GM21515 (cell line): Measurements from ENCODE around the gene DAPK1.

Experiments
- ATAC-seq: cut with Tn5 transposase; IDR thresholded peaks from one replicate; pipeline ENCODE4 v1.9.1; 2021; ENCODE audit not compliant: unreplicated experiment

The DAPK1 gene

DNA sequence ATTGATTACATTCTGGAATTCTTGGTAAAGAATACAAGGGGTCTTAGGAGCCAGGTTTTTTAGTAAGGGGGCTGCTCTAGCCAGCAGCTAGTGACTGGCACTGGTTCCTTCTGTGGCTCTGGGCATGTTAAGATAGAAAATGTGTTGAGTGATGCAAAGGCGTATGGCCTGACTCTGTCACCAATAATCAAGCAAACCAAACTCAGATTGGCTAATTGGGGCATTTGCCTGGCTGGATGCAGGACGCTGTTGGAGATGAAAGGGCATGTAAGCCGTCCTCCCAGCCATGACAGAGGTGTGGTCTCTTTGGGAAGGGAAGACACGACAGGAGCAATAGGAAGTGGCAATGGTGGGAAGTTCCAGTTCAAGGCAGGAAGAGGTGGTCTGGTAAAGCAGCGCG is 140.6 kb downstream of the DAPK1 start:
- no peak for ATAC-seq

DNA sequence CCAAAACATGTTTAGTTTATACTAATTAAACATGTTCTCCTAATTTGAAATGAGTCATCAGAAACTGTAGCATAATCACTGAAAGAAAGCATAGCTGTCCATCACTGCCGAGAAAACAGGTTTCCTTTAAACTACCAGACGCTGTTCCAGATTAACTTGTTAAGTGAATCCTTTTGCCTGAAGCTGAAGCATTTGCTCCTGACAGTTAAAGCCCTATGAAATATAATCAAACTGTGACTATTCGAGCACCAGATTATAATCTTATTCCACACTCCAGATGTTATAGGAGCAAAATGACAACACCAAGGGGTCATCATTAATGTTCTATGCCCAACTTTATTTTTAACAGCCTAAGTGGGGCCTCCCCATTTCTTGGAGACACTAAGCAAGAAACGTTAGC is 142.3 kb downstream of the DAPK1 start:
- ATAC-seq: no peak

DNA sequence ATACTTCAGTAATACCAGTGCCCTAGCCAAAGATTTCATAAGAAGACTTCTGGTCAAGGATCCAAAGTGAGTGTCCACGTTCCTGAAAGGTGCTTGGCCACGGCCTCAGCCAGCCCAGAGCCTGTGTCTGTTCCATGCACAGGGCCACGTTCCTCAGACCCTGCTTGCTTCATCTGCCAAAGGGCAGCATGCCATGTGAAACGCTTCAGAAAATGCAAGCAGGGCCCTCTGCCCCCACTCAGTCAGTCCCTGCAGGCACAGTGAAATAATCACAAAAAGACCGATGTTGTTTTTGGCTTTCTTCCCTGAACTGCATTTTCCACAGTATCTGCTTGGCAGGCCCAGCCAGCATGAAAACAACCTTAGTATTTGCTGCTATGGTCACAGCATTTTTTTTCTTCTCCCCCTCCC is 142.7 kb downstream of the DAPK1 start:
- no peak for ATAC-seq

DNA sequence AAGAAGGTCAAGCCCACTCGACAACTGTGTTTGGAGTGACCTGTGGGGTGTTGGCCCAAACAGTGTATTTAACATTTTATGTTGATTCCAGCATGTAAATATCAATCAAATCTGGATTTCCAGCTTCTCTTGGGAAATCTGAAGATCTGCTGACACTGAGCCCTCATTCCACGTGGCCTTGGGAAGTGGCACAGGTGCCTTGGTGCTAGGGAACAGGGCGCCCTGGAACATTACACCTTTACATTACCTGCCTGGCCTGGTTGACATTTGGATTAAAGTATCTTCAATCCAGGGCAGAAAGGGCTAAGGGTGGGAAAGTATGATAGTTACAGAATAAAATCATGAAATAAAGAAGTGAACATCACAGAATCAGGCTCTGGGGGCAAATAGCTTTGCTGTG is 143.4 kb downstream of the DAPK1 start:
- ATAC-seq: no peak

DNA sequence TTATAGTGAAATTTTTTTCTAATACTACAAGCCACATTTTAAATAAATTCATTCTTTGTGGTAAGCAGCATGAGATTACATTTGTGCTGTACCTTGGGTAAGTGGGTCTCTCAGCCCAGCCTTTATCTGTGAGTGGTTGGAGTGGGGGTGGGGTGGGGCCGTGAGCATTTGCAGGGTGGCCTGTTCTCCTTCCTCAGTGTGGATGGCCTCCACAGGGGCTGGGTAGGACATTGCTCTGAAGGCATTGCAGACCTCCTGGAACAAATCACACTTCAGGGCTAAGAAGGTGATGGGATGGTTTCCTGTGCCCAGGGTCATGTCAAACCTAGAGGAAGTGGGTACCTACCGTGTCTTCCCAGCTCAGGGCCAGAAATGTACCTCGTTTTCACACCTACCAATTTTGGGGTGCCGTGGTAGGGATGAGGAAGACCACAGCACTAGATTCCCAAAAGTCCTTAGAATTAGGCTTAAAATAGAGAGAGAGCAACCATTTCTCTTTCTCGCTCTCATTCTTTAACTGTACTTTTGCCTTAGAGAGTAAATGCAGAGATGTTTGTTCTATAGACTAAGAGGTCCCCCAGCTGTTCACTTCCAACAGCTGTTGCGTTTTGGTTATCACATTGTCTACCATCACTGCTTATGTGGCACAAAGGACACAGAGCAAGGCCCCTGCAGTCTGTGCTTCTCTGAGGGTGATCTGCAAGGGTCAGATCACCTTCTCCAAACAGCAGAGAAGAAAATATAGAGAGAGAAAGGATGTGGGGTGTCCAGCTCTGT is 144.9 kb downstream of the DAPK1 start:
- no peak for ATAC-seq

DNA sequence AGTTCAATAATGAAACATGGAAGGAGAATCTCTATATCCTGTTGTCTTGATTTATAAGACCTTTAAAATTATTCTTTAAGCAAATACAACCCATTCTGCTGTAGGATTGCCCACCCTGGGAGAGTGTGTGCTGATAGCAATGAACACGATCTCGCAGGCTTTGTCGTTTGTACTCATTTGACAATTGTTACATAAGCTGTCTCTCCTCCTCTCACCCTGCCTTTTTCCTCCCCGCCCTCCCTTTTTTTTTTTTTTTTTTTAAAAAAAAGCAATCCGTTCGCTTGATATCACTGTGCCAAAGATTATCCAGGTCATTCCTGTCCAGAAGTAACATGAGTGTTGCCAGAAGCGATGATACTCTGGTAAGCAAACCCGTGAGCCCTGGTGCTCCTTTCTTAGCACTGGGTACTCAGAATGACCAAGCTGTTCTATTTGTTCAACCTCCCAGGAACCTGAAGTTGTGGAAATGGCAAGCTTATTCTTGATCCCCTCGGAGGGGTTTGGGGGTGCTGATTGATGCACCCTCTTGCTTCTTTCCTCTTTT is 145.5 kb downstream of the DAPK1 start:
- ATAC-seq: no peak

DNA sequence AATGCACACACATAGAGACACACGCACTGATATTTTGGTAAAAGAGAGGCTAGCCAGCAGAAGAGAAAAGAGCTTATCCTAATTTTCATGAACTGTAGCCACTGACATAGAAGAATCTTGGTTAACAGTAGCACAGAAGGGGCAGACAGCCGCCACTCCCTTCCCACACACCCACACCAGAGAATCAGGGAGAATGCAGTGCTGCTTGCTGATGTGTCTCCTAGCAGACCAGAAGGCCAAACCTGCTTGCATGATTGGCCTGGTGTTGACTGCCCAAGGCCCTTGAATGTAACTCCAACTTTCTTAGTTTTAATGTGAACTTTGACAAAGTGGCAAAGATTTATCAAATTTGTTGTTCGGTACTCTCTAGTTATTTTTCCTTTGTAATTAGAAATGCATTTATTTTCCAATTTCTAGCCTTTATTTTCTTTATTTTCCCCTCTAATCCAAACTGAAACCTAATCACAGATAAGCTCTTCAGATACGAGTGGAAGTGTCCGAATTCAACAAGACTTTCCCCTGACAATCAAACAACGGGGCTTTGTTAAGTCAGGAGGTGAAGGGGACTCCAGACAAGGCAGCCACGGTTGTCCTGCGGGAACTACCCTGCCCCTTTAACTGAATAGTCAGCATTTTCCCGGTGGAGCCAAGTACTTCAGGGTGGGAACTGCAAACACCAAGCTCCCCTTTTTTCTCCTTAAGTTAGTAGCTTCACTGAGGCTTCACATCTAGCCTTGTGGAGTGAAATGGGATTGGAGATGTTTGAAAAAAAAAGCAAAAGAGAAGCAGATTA is 146.3 kb downstream of the DAPK1 start:
- no peak for ATAC-seq

DNA sequence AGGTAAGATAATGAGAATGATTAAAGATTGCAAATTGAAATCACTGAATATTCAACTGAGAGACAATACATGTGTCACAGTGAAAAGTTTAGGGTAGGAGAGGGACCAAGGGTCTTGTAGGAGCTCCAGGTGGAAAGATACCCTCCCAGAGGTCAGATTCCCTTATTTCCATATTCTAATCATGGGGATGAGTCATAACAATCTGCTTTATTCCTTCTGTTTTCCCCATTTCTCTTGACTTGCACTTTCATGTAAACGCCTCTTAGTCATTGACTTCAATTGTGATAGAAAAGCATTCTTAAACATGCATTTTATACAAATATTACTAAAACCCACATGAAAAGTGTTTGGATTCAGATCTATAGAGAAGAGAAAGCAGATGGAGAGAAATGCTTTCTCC is 147.0 kb downstream of the DAPK1 start:
- ATAC-seq: no peak

DNA sequence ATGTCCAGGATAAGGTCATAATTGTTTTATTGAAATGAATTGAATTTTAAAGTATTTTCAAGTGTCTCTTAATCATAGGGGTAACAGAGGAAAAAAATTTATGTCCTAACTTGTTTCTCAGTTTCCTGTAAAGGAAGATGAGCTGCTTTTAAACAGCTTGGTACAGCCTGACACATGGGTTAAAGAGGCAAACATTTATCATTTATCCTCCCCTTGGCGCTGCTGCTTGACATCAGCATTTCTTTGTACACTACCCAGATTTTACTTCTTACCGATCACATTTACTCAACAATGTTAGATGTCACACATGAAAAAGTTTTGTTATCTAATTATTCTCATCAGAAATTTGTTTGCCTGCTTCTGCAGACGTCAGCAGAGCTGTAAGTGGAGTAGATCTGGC is 148.9 kb downstream of the DAPK1 start:
- no peak for ATAC-seq

DNA sequence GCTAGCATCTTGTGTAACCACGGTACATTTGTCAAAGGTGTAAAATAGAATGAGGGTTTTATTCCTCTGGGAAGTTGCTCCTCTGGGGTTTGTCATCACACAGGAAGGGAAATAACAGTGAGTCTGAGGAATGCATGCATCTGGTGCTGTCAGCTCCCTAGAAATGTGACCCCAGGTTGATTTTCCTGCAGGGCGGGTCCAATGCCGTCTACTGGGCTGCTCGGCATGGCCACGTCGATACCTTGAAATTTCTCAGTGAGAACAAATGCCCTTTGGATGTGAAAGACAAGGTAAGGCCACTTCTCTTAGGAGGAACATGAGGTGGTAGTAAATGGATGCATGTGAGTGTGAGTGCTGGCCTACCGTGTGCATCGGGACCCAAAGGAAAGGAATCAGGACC is 149.4 kb downstream of the DAPK1 start:
- no peak for ATAC-seq

DNA sequence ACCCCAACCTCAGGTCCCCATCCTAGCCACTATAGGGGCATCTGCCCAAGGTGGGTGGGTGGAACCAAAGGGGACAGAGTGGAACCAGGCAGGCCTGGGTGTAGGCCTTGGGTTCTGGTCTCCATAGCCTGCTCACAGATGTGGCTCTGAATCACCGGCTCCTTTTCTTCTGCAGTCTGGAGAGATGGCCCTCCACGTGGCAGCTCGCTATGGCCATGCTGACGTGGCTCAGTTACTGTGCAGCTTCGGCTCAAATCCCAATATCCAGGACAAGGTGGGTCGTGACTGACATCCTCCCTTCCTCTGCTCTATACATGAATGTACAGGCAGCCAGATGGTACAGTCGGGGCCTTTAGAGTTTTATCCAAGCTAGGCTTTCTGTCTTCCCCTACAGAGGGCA is 150.9 kb downstream of the DAPK1 start:
- no peak for ATAC-seq

DNA sequence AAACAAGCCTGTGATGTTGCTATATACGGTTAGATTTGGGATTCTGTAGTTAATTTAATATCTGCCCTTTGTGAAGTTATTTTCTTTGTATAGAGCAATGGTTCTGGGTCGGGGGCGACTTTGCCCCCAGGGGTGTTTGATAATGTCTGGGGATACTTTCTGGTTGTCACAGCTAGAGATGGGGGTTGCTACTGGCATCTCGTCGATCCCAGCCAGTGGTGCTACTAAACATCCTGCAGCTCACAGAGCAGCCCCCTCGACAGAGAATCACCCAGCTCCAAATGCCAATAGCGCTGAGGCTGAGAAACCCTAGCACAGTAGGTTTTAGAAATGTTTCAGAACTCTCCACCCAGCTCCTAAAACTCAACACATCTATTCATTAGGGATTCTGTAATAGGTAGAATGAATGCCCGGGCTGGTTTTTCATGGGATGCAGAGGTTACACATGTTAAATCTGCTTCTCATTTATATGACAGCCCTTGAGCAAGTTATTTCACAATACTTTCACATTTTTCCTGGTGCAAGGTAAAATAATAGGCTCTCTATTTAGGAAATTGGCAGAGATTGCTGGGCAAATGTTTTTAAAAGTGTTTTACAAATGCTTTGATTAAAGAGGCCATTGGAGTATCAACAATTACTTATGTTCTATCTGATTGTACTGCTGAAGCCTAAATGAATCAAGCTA is 153.1 kb downstream of the DAPK1 start:
- no peak for ATAC-seq

DNA sequence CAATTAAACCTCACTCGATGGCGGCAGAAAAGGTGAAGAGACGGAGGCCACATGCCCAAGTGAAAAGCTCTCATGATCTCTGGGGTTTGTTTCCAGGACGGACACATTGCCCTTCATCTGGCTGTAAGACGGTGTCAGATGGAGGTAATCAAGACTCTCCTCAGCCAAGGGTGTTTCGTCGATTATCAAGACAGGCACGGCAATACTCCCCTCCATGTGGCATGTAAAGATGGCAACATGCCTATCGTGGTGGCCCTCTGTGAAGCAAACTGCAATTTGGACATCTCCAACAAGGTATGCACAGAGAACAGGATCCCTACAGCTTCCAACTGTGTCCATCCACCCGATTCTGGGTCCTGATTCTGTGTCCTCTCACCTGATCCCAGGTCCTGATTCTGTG is 153.8 kb downstream of the DAPK1 start:
- ATAC-seq: no peak

DNA sequence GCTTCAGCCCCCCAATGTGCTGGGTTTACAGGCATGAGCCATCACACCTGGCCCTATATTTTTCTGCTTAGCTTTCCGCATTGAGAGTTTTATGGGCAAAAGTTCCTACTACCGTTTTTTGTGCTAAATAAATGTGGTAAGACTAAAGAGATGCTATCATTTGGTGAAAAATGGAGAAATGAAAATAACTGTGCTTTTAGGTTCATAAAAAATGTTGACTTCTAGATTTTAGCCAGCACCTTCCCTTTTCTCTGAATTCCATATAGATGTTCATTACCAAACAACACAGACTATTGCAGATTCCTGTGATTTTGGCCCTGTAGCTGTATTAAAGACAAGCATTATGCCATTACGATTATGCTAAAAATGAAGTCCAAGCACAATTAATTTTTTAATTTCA is 156.3 kb downstream of the DAPK1 start:
- ATAC-seq: no peak

DNA sequence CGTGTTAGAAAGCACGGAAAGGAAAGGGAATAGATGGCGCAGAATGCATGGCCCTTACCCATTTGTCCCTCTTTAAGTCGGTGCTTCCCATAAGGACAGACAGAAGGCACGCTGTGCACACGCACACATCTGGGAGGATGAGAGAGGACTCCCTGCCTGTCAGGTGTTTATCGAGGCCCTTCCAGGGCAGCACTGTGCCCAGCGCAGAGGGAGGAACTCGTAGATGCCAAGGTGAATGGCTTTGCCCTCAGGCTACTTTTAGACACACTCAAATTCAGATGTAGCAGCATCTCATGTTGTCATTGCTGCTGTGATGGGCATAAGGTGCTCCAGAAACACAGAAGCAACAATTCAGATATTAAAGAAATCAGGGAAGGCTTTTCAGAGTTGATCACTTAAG is 158.1 kb downstream of the DAPK1 start:
- no peak for ATAC-seq

DNA sequence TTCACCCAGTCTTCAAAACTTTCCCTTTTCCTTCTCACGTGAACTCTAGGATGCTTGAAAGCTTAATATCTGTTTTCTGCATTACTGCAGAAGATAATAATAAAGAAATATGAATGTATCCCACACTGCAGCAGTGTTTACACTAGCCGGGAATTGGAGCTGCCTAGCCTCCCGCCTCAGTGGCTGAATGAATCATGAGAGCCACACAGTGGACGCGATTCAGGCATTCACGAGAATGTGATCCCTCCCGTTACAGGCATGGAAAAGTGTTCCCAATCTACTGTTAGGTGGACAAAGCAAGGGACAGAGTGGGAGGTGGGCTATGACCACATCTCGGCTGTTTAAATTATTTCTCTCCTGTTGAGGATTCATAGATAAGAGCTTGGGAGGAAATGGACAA is 158.8 kb downstream of the DAPK1 start:
- ATAC-seq: no peak

DNA sequence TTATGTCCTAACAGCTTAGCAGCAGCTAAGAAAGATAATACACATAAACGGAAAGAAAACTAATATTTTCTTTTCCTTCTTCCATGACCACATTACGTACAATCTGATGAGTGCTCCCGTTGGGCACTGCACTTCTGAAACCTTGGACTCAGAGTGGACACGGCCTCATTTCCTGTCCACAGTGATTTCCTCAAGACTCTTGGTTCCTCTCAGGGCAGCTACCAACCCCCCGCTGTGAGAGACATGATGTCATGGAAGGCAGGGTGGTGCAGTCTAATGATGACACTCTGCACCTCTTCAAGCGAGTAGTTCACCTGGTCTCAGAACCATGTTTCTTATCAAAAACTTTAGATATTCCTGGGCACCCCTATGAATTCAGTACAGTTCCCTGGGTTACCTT is 159.5 kb downstream of the DAPK1 start:
- no peak for ATAC-seq

DNA sequence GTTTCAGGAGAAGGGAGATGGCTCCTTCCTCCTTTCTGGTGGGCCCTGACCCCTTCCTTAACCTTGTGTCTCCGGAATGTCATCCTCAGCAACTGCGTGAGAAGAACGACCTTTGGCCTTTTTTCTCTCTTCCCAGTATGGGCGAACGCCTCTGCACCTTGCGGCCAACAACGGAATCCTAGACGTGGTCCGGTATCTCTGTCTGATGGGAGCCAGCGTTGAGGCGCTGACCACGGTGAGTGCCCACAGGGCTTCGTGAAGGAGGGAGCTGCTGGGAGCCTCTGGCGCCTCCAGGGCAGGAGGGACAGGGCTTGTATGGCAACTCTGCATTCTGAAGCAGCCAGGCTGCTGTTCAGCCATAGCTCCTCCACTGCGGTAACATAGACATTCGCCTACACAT is 160.2 kb downstream of the DAPK1 start:
- no peak for ATAC-seq

DNA sequence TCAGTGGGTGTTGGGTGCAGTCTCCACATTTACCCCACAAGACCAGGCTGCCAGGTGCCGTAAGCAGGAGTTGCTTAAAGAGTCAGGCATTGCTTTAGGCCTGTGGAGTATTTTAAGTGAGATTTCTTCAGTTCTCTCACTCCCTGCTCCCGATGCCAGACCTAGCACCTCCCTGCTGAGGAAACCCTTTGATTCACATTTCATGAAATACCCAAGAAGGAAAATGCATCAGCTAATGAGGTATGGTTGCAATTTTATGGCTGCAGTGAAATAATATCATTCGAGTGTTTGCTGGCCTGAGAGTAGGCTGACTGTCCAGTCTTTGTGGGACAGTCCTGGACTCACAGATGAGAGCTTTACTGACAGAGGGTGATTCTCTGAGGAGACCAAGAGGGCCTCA is 160.8 kb downstream of the DAPK1 start:
- ATAC-seq: no peak

DNA sequence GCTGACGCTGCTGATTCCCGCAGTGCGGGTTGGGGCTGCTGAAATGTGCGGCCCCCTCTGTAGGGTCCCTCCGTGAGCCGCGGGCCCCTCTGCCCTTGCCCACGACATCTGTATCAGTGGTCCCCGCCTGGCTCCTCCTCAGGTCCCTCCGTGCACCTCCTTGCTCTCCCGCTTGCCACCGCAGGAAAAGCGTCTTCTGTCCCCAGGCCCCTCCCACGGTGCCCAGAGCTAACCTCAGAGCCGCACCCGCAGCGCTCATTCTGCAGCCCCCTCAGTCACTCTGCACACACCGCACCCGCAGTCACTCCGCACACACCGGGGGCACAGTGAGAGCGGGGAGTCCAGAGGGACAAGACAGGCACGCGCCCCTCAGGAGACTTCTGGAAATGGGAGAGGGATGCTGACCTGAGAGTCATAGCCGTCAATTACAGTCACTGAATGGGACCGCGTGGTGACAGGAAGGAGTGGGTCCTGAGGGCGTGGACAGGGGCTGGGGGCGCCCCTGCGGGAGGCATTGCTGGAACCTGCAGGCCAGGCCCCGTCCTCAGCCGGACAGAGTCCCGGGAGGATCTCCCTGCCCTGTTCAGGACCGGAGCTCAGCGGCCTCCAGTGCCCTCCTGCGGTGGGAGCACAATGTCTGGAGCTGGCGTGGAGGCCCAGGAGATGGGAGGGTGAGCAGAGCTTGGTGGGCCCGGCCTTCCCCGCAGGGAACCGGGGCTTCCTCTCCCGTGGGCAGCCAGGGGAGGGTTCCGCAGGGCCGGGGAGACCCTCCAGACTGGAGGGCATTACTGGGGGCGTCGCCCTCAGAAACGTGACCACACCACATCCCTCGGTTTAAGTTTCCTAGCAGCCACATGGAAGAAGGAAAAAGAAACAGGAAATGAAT is 162.1 kb downstream of the DAPK1 start:
- no peak for ATAC-seq

DNA sequence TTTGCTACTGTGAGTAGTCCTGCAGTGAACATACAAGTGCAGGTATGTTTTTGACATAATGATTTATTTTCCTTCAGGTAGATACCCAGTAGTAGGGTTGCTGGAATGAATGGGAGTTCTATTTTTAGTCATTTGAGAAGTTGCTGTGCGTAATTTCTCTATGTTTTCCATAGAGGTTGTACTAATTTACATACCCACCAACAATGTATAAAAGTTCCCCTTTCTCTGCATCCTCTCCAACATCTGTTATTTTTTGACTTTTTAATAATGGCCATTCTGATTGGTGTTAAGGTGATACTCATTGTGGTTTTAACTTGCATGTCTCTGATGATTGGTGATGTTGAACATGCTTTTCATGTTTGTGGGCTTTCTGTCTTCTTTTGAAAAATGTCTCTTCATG is 163.6 kb downstream of the DAPK1 start:
- no peak for ATAC-seq
